Activated B cell treated with CpG ODN at 0.5 μM for 24 hours (primary cell): ENCODE results near the gene DCST2. TPM values are rescaled to one million over a fixed set of nuclear protein-coding genes. Genes with fewer than 3 reads are reported as not detected.

Source experiments
- ATAC-seq: fragments of 200-7000 bp; cut with Tn5 transposase; one replicate; pipeline ENCODE4 v1.10.0; 2021; ENCODE audit warnings: low read depth, mild to moderate bottlenecking, moderate library complexity
- CTCF ChIA-PET: fragments of 350-600 bp; sonication (Branson Sonifier 250); formaldehyde crosslinking; loops from one replicate; lab custom pipeline; 2021; ENCODE audit warnings: antibody characterized with exemption; lab: Charles Lee
- POLR2A ChIA-PET: fragments of 350-600 bp; sonication (Branson Sonifier 250); formaldehyde crosslinking; loops from one replicate; lab custom pipeline; 2021; ENCODE audit warnings: antibody characterized with exemption; lab: Charles Lee
- DNase-seq: peaks from one replicate; pipeline ENCODE4 v3.0.0; 2022
- H3K27ac Mint-ChIP-seq: one replicate; pipeline ENCODE4 v1.8.0; 2020; ENCODE audit warnings: mixed read lengths
- H3K27me3 Mint-ChIP-seq: one replicate; pipeline ENCODE4 v1.8.0; 2021; ENCODE audit warnings: mixed read lengths
- H3K36me3 Mint-ChIP-seq: one replicate; pipeline ENCODE4 v1.8.0; 2021; ENCODE audit warnings: low read depth, mixed read lengths
- H3K4me1 Mint-ChIP-seq: one replicate; pipeline ENCODE4 v1.8.0; 2021; ENCODE audit warnings: mixed read lengths
- H3K4me3 Mint-ChIP-seq: one replicate; pipeline ENCODE4 v1.8.0; 2020; ENCODE audit warnings: mild to moderate bottlenecking, mixed read lengths
- H3K9me3 Mint-ChIP-seq: one replicate; pipeline ENCODE4 v1.8.0; 2020; ENCODE audit warnings: mixed read lengths
- CTCF ChIP-seq: fragments of 200-600 bp; IDR thresholded peaks from one replicate; pipeline ENCODE4 v1.8.0; 2022; ENCODE audit warnings: antibody characterized with exemption, mild to moderate bottlenecking
- intact Hi-C: fragments of 100-400 bp; cut with micrococcal nuclease; formaldehyde crosslinking; loops from one replicate; pipeline ENCODE4 v1.15.1; 2024
- total RNA-seq: library from RNA; stranded (reverse); gene quantifications from 2 replicates; pipeline ENCODE4 v1.2.3, GENCODE V29; 2022

The DCST2 gene
- total RNA-seq, 1 donor from 2014 or later, result 1.0 TPM

GRCh38 chr1:155003766-155004351, 29.7 kb downstream of the DCST2 start:
- TF ChIP-seq CTCF, result no peak
- ATAC-seq (no peak), DNase-seq (no peak)
- Mint-ChIP-seq H3K4me3 (peak overlapping the region; percentile 90), H3K4me1 (peaks cover 65% of the 10 kb centered on the region), H3K36me3 (peaks cover 6% of the 10 kb centered on the region), H3K27ac (peak overlapping the region; percentile 88), H3K27me3 (no peaks in the 10 kb centered on the region), H3K9me3 (no peaks in the 10 kb centered on the region)
- ChIA-PET POLR2A (interaction anchor here (1.1 to 7.2 kb wide), 4 partner anchors 11 to 81 kb away, joined by 9 to 85 read pairs (median 42); partner anchors contain the start of genes CKS1B and PMVK), CTCF (interaction anchor here (1.4 kb wide), 1 partner anchor 13 kb away, joined by 8 read pairs; no protein-coding TSS in a partner anchor)
- intact Hi-C loops, result loop anchor here (2.0 kb wide), 1 partner anchor 59 kb away; the partner anchor contains the start of gene EFNA4

- Mint-ChIP-seq H3K9me3 (no peaks in the 10 kb centered on the region), H3K4me3 (peak overlapping the region; percentile 90), H3K27me3 (no peaks in the 10 kb centered on the region), H3K27ac (peak overlapping the region; percentile 87), H3K36me3 (peaks cover 6% of the 10 kb centered on the region), H3K4me1 (peaks cover 63% of the 10 kb centered on the region)
- intact Hi-C loops, result loop anchor here (2.0 kb wide), 1 partner anchor 60 kb away; the partner anchor contains the start of gene EFNA4
- CTCF ChIA-PET, result no interaction called here
- TF ChIP-seq CTCF, result no peak
- POLR2A ChIA-PET, result interaction anchor here (1.1 to 7.2 kb wide), 4 partner anchors 12 to 81 kb away, joined by 9 to 85 read pairs (median 42); partner anchors contain the start of genes CKS1B and PMVK
- ATAC-seq (no peak), DNase-seq (no peak)
Measured at GRCh38 chr1:155003227-155003765, 30.3 kb downstream of the DCST2 start.

- intact Hi-C loops, result loop anchor here (1.0 to 2.0 kb wide), 6 partner anchors 19 to 444 kb away; partner anchors contain the start of genes ADAM15, CKS1B, EFNA4 and FLAD1
Measured at GRCh38 chr1:155002464-155003226, 30.9 kb downstream of the DCST2 start, which contains the start of gene ZBTB7B. TSS of gene ZBTB7B (plus strand) at chr1:155002802. CDS start at chr1:155014661, 11,859 bp downstream.

More at GRCh38 chr1:155002464-155003226, 30.9 kb downstream of the DCST2 start, which contains the start of gene ZBTB7B:
- Mint-ChIP-seq H3K4me3 (peak within 1 kb of the TSS; percentile 94), H3K36me3 (peaks cover 6% of the 10 kb centered on the region), H3K4me1 (peaks cover 58% of the 10 kb centered on the region), H3K27ac (peak within 1 kb of the TSS; percentile 95), H3K9me3 (no peaks in the 10 kb centered on the region), H3K27me3 (no peaks in the 10 kb centered on the region)
- no peak for DNase-seq
- CTCF ChIA-PET, result interaction anchor here (1.8 kb wide), 1 partner anchor 14 kb away, joined by 13 read pairs; no protein-coding TSS in a partner anchor
- peak; percentile 6 for ATAC-seq
- no peak for TF ChIP-seq CTCF
- POLR2A ChIA-PET, result interaction anchor here (0.7 to 7.2 kb wide), 6 partner anchors 13 to 133 kb away, joined by 3 to 85 read pairs (median 13); partner anchors contain the start of genes CKS1B, FLAD1, PMVK and SLC50A1
